GM12892 (cell line): Measurements from ENCODE around the gene CYP2C19. TPM values are rescaled to one million over a fixed set of nuclear protein-coding genes. Genes with fewer than 3 reads are reported as not detected.
"Not testable (repeated sequence)": the region's sequence is repeated elsewhere in the genome, so short reads cannot be mapped to it uniquely, and the experiment has no call there.

Experiments used
- DNase-seq: peaks from one replicate; pipeline ENCODE4 v3.0.0; 2011; ENCODE audit not compliant: insufficient read length
- FAIRE-seq: peaks from 2 replicates; lab custom pipeline; 2011; peaks lifted over from hg19 to GRCh38; lab: Jason Lieb, UNC
- POLR2A ChIP-seq: IDR thresholded peaks from 2 replicates; pipeline ENCODE4 v1.6.1; 2011; ENCODE audit warnings: low read depth, low read length, control low read depth
- POLR2AphosphoS5 ChIP-seq: IDR thresholded peaks from 2 replicates; pipeline ENCODE4 v1.6.1; 2011; ENCODE audit warnings: low read depth, low read length, control low read depth
- TAF1 ChIP-seq: IDR thresholded peaks from 2 replicates; pipeline ENCODE4 v1.6.1; 2011; ENCODE audit warnings: low read depth, mild to moderate bottlenecking, control low read depth, low read length, borderline replicate concordance
- polyA plus RNA-seq: library from polyadenylated mRNA; unstranded; fragments of >200 nt; gene quantifications from one replicate; pipeline ENCODE4 v1.2.1, GENCODE V29; 2012; ENCODE audit warnings: missing spikeins, inconsistent platforms; ENCODE audit not compliant: missing spikeins

Gene CYP2C19
- polyA plus RNA-seq: not detected

DNA sequence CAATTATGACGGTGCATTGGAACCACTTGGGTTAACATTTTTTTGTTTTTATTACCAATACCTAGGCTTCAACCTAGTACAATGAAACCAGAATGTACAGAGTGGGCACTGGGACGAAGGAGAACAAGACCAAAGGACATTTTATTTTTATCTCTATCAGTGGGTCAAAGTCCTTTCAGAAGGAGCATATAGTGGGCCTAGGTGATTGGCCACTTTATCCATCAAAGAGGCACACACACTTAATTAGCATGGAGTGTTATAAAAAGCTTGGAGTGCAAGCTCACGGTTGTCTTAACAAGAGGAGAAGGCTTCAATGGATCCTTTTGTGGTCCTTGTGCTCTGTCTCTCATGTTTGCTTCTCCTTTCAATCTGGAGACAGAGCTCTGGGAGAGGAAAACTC, at the start of gene CYP2C19:
Gene CYP2C19, plus strand, starts transcription at position 289 of the 400 bp plus-strand sequence. Its CDS starts 25 bp downstream, at position 314.
- DNase-seq (no peak), FAIRE-seq (no peak)
- TF ChIP-seq POLR2AphosphoS5: no peak
- no peak for TF ChIP-seq TAF1
- TF ChIP-seq POLR2A: no peak

DNA sequence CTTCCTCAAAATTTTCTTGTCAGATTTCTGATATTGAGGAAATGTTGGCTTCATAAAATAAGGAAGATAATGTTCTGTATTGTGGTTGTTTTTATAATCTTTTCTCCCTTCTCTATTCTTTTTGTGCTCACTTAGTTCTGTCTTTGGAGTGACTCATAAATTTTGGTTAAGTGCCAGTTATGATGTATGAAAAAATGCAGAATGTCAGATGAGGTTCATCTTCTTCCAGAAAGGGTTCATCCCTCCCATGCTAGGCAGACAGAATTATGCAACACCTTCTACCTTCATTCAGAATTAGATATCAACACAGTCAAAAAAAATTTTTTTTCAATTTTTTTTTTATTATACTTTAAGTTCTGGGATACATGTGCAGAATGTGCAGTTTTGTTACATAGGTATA, 36.6 kb upstream of the CYP2C19 start:
- DNase-seq (no peak), FAIRE-seq (no peak)
- no peak for TF ChIP-seq POLR2A
- TF ChIP-seq POLR2AphosphoS5: no peak
- TF ChIP-seq TAF1: no peak

- FAIRE-seq: no peak
- no peak for TF ChIP-seq TAF1
- no peak for DNase-seq
Measured at GRCh38 chr10:94735197-94735596, 27.3 kb upstream of the CYP2C19 start.

DNA sequence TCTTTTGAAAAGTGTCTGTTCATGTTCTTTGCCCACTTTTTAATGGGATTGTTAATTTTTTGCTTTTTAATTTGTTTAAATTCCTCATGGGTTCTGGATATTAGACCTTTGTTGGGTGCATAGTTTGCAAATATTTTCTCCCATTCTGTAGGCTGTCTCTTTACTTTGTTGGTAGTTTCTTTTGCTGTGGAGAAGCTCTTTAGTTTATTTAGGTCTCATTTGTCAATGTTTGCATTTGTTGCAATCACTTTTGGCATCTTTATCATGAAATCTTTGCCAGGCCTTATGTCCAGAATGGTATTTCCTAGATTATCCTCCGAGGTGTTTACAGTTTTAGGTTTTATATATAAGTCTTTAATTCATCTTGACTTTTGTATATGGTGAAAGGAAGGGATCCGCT, 23.9 kb upstream of the CYP2C19 start:
- DNase-seq: no peak
- no peak for TF ChIP-seq POLR2AphosphoS5
- no peak for TF ChIP-seq TAF1
- TF ChIP-seq POLR2A: no peak
- FAIRE-seq: no peak

- FAIRE-seq (no peak), DNase-seq (no peak)
- TF ChIP-seq TAF1: no peak
- TF ChIP-seq POLR2A: no peak
- TF ChIP-seq POLR2AphosphoS5: no peak
Measured at GRCh38 chr10:94747137-94747536, 15.3 kb upstream of the CYP2C19 start.

- FAIRE-seq: no peak
- TF ChIP-seq POLR2A: no peak
- DNase-seq: no peak
Measured at GRCh38 chr10:94747838-94748237, 14.6 kb upstream of the CYP2C19 start.

GRCh38 chr10:94757916-94758315, 4.6 kb upstream of the CYP2C19 start:
- no peak for DNase-seq
- no peak for TF ChIP-seq POLR2AphosphoS5
- FAIRE-seq: no peak

DNA sequence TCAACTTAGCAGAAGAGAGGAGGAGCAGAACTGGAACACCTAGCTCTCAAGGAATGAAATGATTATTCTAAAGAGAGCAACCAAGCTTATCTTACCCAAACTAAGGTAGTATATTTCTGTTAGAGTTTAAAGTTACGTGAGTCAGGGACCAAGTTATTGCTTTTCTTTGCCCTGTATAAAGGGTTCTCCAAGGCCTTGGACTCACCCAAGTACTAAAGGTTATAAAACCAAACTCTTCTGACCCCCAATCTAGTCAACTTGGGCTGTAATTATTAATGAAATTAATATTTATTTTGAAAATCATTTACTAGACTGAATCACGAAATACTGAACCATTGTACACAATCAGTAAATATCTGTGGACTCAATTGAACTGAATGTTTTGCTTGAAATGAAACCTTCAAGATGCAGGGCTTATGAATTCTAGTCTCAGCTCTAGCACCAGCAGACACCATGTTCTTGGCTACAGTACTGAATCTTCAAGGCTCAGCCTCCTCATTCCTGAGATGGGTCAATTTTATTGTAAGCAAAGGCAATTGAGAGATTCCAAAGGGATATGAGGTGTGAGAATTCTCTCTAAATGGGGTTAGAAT, 1.8 kb upstream of the CYP2C19 start:
- FAIRE-seq (no peak), DNase-seq (no peak)
- TF ChIP-seq POLR2A (no peak), POLR2AphosphoS5 (no peak), TAF1 (no peak)

DNA sequence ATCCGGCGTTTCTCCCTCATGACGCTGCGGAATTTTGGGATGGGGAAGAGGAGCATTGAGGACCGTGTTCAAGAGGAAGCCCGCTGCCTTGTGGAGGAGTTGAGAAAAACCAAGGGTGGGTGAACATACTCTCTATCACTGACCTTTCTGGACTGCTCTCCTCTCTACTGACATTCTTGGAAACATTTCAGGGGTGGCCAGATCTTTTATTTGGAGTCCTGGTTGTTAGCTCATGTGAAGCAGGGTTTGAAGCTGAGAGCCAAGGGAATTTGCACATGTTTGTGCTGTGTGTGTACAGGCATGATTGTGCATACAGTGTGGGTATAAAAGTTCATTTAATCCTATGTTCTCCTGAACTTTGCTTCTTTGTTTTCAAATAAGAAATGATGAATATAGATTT, 12.9 kb downstream of the CYP2C19 start:
- not testable (repeated sequence) for DNase-seq, FAIRE-seq

DNA sequence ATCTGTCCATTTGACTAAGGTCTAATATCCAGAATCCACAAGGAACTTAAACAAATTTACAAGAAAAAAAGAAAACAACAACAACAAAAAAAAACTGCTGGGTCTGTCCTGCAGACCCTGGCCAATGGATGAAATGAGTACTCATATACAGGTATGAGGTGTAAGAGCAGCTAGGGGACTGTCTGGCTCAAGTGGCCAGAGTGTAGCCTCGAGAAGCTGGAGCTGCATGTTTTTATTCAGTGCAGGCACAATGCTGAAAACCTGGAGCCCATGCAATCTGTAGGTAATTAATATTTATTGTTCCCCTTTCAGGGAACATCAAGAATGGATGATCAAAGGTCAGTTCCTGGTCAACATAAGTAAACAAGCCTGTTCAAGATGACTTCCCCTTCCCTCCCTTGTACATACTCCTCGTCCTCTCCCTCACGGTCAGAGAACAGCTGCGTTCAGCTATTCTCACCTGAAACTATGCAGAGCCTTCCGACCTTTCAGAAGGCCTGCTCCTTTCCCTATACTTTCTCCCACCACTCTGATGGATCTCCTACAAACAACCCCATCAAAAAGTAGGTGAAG, 15.5 kb downstream of the CYP2C19 start:
- DNase-seq (no peak), FAIRE-seq (no peak)
- TF ChIP-seq POLR2A (no peak), POLR2AphosphoS5 (no peak), TAF1 (no peak)

DNA sequence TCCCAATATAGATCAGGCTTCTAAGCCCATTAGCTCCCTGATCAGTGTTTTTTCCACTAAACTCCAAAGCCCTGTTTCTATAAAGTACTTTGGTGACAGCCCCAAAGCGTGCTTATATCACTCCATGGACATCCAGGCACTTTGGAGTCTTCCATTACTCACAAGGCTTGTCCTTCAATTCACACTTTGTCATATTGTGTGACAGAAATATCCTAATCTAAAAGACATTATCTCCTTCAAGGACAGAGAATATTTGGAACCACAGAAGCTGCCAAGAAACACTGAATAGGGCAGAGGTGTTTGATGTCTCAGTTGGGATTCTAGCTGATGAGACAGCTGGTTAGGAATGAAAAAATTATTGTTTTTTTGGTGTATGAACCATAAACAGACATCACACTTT, 18.4 kb downstream of the CYP2C19 start:
- FAIRE-seq (no peak), DNase-seq (no peak)
- TF ChIP-seq POLR2A (no peak), TAF1 (no peak), POLR2AphosphoS5 (no peak)

GRCh38 chr10:94784256-94784655, 21.8 kb downstream of the CYP2C19 start:
- FAIRE-seq: no peak
- TF ChIP-seq POLR2AphosphoS5 (no peak), TAF1 (no peak), POLR2A (no peak)
- no peak for DNase-seq

- no peak for DNase-seq
- no peak for FAIRE-seq
- TF ChIP-seq POLR2A: no peak
- no peak for TF ChIP-seq TAF1
- no peak for TF ChIP-seq POLR2AphosphoS5
Measured at GRCh38 chr10:94785211-94785610, 22.7 kb downstream of the CYP2C19 start.

DNA sequence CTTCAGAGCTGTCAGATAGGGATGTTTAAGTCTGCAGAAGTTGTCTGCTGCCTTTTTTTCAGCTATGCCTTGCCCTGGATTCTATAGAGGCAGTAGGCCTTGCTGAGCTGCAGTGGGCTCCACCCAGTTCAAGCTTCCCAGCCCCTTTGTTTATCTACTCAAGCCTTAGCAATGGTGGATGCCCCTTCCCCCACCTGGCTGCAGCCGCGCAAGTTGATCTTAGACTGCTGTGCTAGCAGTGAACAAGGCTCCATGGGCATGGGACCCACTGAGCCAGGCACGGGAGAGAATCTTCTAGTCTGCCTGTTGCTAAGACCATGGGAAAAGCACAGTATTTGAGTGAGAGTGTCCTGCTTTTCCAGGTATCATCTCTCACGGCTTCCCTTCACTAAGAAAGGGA, 38.1 kb downstream of the CYP2C19 start:
- not testable (repeated sequence) for FAIRE-seq, DNase-seq
